NCI-H446 treated with DMSO at 0.1 percent for 48 hours (cell line): ENCODE measurements around the gene MPV17.

Experiments
- DNase-seq: peaks from one replicate; lab custom pipeline; 2025; lab: John Stamatoyannopoulos, UW

MPV17 gene

DNA sequence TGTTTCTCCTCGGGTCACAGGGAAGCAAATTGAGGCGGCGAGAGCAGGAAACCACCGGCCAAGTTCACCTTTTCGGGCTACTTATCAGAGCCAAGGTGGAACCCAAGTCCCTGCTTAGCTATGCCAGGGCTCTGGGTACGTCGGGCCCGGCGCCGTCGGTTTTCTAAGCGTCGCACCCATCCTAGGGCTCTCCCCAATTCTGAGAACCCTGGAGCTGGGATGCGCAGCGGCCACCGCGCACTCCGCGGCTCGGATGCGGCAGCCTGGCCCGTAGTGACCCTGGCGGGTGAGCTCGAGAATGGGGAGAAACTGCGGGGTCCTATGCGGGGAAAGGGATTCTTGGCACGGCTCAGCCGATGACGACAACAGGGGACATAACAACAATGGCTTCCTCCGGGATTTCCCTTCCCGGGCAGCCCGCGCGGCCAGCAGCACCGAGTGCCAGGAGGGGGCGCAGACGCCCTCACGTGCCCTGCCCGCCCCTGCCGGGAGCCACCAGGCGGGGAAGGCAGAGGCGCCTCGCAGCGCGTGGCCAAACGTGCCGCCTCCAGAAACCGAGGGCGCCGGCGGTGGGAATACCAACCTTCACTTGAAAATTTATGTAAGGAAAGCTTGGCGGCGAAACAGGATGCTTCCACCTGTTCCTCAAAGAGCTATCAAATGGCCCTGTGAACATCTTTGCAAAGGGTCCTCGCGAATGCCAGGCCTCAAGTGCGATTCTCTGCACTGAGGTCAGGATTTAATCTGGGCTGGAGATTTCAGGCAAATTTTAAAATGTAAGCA lies 58.0 kb downstream of the MPV17 start:
- DNase-seq: peak; percentile 16

DNA sequence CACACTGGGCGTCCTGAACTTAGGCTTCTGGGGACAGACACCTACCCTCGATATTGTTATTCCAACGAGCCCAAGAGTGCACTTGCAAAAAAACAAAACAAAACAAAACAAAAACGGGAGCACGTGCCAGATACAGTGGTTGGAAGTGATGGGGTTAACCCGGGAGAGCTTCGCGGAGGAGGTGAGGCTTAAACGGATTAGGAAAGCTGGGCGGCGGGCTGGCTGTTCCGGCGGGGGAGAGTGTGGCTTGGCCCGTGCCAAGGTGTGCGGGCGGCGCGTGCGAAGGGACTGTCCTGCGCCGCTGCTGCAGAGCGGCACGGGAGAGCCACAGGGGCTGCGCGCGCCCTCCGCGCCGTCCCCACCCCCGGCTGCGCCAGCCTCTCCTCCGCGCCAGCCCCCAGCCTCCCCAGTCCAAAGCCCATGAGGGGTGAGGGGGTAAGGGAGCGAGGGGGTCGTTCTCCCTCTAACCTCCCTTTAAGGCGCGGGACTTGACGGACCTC lies 58.6 kb downstream of the MPV17 start:
- DNase-seq: no peak

DNA sequence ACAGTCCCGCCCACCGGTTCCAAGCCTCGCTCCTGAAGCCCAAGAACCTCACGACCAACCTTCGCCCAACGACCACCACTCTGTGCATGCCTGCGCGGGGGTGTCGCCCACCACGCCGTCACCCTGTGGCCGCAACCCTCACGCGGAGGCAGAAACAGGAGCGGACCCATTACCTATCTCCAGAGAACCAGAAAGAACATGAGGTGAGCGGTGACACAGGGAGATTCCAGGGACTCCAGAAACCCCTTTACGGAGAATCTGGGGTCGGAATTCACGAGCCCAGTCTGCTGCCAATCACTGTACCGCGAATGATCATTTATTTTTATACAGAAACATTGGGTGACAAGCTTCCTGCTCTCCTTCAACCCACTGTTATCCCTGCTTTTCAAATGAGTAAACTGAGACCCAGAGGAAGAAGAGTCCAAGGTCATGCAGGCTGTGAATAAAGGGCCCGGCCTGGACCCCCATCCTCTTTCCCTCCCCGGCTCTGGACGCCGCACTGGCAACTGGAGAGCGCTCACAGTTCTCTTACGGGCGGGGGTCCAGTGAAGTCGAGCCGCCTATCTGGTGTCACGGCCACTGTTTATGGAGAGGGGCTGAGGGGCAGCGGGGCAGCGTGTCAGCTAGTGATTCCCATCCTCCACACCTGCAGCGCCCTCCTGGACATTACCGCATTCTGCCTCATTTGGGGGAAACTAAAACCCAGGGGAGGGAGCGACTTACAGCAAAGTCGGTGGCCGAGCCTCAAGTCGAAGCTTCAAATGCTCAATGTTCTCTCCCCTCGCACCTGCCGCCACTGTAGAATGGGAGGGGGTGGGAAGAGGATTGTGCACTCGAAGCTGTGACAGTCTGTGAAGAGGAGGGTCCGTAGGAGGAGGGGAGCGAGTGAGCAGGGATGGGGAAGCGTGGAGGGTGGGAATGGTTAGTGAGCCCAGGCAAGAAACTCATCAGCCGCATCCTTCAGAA lies 59.3 kb downstream of the MPV17 start:
- DNase-seq: no peak

DNA sequence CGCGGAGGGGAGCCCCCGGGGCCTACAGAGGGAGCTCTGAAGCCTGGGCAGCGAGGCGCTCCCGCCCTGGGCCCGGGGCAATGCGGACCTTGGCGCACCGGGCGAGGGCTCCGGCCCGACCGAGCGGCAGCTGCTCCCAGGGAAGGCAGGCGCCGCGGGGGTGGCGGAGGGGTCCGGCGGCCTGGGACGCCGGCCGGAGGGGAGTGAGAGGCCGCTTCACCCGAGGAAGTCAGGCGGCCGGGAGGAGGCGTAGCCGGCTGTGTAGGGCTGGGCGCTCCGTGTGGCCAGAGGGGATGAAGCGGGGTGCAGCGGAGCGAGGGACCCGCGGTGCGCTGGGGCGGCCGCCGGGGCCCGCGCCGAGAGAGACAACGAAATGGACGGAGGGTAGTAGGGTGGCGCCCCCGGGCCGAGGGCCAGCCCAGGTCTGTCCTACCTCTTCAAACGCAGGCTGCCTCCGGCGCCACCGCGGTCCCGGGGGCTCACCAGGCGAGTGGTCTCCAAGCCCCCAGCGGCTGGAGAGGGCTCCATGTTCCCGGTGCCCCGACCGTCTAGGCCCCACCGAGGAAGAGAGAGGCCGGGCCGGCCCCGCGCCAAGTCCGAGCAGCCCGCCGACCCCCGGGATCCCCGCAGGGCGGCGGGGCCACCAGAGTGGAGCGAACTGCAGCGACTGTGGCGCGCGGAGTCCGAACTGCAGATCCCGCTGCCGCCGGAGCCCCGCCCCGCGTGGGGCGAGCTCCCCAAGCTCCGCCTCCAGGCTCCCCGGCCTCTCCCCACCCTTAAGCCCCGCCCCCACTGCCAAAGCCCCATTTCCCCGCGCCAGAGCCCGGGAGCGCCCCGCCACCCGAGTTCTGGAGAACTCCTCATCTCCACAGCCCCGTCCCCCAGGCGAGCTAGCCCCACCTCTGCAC lies 60.3 kb downstream of the MPV17 start, which contains the start of gene SLC30A3:
SLC30A3 (minus strand) TSS at position 669 of the 908 bp plus-strand sequence; CDS start at position 528, 141 bp downstream.
- no peak for DNase-seq

DNA sequence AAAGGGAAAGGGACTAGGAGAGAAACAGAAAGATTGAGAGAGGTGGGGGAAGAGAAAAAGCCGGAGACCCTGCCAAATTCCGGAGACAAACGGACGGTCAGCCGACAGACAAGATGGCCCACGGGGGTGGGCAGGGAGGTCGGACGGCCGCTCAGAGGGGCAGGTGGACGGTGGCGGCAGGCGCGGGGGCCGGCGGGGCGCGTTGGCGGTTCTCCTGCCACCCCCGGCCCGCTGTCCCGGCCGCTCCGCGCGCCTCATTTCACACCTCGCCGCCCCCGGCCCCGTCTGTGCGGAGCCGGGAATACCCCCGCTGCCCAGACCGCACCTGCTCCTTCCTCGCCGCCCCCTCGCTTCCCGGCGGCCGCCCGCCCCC lies 61.0 kb downstream of the MPV17 start:
- no peak for DNase-seq

DNA sequence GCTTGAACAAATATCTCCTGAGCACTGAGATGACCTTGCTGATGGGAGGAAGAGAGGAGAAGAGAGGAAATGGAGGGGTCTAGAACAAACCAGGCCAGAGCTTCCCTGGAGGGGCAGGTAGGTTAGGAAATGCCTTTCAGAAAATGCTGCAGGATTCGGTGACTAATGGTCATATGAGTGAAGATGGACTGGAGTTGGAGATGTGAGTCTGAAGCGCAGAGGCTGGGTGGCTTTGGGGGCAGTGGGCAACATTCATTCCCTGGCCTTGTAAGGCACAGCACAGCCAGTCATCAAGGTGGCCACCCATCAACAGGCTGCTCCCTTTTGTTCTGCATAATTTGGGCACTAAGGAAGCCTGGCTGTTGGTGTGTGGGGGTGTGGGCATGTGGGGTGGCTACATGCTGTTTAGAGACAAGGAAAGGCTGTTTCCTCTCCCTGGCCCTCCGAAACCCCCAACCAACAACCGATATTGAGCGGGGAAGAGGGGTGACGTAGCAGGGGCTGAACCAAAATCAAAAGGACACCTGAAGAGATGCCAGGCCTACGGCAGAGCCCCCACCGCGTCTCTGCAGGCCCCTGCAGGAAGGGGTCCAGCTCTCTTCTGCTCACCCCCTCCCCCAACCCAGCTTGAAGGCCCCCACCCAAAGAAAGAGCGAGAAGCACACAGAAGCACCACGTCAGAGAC lies 61.5 kb downstream of the MPV17 start:
- DNase-seq: no peak
